ENCODE results near the gene ALOX5.
"Not testable (repeated sequence)": the region's sequence is repeated elsewhere in the genome, so short reads cannot be mapped to it uniquely, and the experiment has no call there.

The ALOX5 gene

GRCh38 chr10:45373576-45374349 lies at the start of gene ALOX5:
Gene ALOX5, plus strand, starts transcription at chr10:45374216. Its CDS starts 64 bp downstream, at chr10:45374280.
- peak; percentile 84 for DNase-seq (ENCODE audit: low spot score)

- DNase-seq (ENCODE audit: low spot score), result no peak
Measured at GRCh38 chr10:45325116-45325515, 48.9 kb upstream of the ALOX5 start.

GRCh38 chr10:45326864-45327263 lies 47.2 kb upstream of the ALOX5 start:
- not testable (repeated sequence) for DNase-seq (ENCODE audit: low spot score)

GRCh38 chr10:45331824-45332223 lies 42.2 kb upstream of the ALOX5 start:
- not testable (repeated sequence) for DNase-seq (ENCODE audit: low spot score)

GRCh38 chr10:45339894-45340293 lies 34.1 kb upstream of the ALOX5 start:
- DNase-seq (ENCODE audit: low spot score), result no peak

GRCh38 chr10:45340420-45340819 lies 33.6 kb upstream of the ALOX5 start:
- DNase-seq (ENCODE audit: low spot score), result not testable (repeated sequence)

GRCh38 chr10:45346652-45347335 lies 27.2 kb upstream of the ALOX5 start:
- not testable (repeated sequence) for DNase-seq (ENCODE audit: low spot score)

GRCh38 chr10:45347464-45347863 lies 26.6 kb upstream of the ALOX5 start:
- not testable (repeated sequence) for DNase-seq (ENCODE audit: low spot score)

- DNase-seq (ENCODE audit: low spot score), result not testable (repeated sequence)
Measured at GRCh38 chr10:45348196-45348765, 25.7 kb upstream of the ALOX5 start.

- no peak for DNase-seq (ENCODE audit: low spot score)
Measured at GRCh38 chr10:45353186-45353585, 20.8 kb upstream of the ALOX5 start.

GRCh38 chr10:45354261-45354660 lies 19.8 kb upstream of the ALOX5 start:
- no peak for DNase-seq (ENCODE audit: low spot score)

- DNase-seq (ENCODE audit: low spot score), result no peak
Measured at GRCh38 chr10:45355494-45355893, 18.5 kb upstream of the ALOX5 start.

- not testable (repeated sequence) for DNase-seq (ENCODE audit: low spot score)
Measured at GRCh38 chr10:45358961-45359360, 15.1 kb upstream of the ALOX5 start.

- not testable (repeated sequence) for DNase-seq (ENCODE audit: low spot score)
Measured at GRCh38 chr10:45361983-45362799, 11.8 kb upstream of the ALOX5 start.

- DNase-seq (ENCODE audit: low spot score), result not testable (repeated sequence)
Measured at GRCh38 chr10:45367643-45368042, 6.4 kb upstream of the ALOX5 start.

- DNase-seq (ENCODE audit: low spot score), result peak; percentile 54
Measured at GRCh38 chr10:45368181-45368580, 5.8 kb upstream of the ALOX5 start.

- DNase-seq (ENCODE audit: low spot score), result peak; percentile 90
Measured at GRCh38 chr10:45370202-45370955, 3.6 kb upstream of the ALOX5 start.

- peak; percentile 69 for DNase-seq (ENCODE audit: low spot score)
Measured at GRCh38 chr10:45371560-45371959, 2.5 kb upstream of the ALOX5 start.

GRCh38 chr10:45372251-45372951 lies 1.6 kb upstream of the ALOX5 start:
- DNase-seq (ENCODE audit: low spot score), result peak; percentile 8

- peak; percentile 84 for DNase-seq (ENCODE audit: low spot score)
Measured at GRCh38 chr10:45373003-45373575, 927 bp upstream of the ALOX5 start.

Measured in NAMALWA (cell line).